ENCODE data around the gene DNASE1L3.

DNASE1L3 gene

GRCh38 chr3:58200121-58200709, 10.6 kb downstream of the DNASE1L3 start:
- no peak for DNase-seq (ENCODE audit: low read depth)

GRCh38 chr3:58198804-58199203, 12.0 kb downstream of the DNASE1L3 start:
- DNase-seq (ENCODE audit: low read depth), result no peak

GRCh38 chr3:58198362-58198761, 12.4 kb downstream of the DNASE1L3 start:
- no peak for DNase-seq (ENCODE audit: low read depth)

- DNase-seq (ENCODE audit: low read depth), result no peak
Measured at GRCh38 chr3:58197588-58197987, 13.2 kb downstream of the DNASE1L3 start.

GRCh38 chr3:58193682-58194407, 16.9 kb downstream of the DNASE1L3 start:
- DNase-seq (ENCODE audit: low read depth), result no peak

- no peak for DNase-seq (ENCODE audit: low read depth)
Measured at GRCh38 chr3:58192069-58192468, 18.7 kb downstream of the DNASE1L3 start.

GRCh38 chr3:58191361-58191991, 19.3 kb downstream of the DNASE1L3 start:
- DNase-seq (ENCODE audit: low read depth), result no peak

GRCh38 chr3:58190882-58191281, 19.9 kb downstream of the DNASE1L3 start:
- no peak for DNase-seq (ENCODE audit: low read depth)

- no peak for DNase-seq (ENCODE audit: low read depth)
Measured at GRCh38 chr3:58190291-58190690, 20.5 kb downstream of the DNASE1L3 start.

GRCh38 chr3:58189691-58190090, 21.1 kb downstream of the DNASE1L3 start:
- DNase-seq (ENCODE audit: low read depth), result no peak

GRCh38 chr3:58188921-58189451, 21.8 kb downstream of the DNASE1L3 start:
- DNase-seq (ENCODE audit: low read depth), result no peak

- no peak for DNase-seq (ENCODE audit: low read depth)
Measured at GRCh38 chr3:58188173-58188564, 22.6 kb downstream of the DNASE1L3 start.

GRCh38 chr3:58184982-58185360, 25.8 kb downstream of the DNASE1L3 start:
- DNase-seq (ENCODE audit: low read depth), result no peak

GRCh38 chr3:58184309-58184981, 26.3 kb downstream of the DNASE1L3 start:
- no peak for DNase-seq (ENCODE audit: low read depth)

- DNase-seq (ENCODE audit: low read depth), result no peak
Measured at GRCh38 chr3:58183891-58184290, 26.9 kb downstream of the DNASE1L3 start.

GRCh38 chr3:58183221-58183620, 27.6 kb downstream of the DNASE1L3 start:
- DNase-seq (ENCODE audit: low read depth), result no peak

GRCh38 chr3:58180940-58181587, 29.7 kb downstream of the DNASE1L3 start:
- DNase-seq (ENCODE audit: low read depth), result no peak

- DNase-seq (ENCODE audit: low read depth), result no peak
Measured at GRCh38 chr3:58180099-58180880, 30.5 kb downstream of the DNASE1L3 start.

GRCh38 chr3:58179235-58180098, 31.3 kb downstream of the DNASE1L3 start:
- DNase-seq (ENCODE audit: low read depth), result no peak

- DNase-seq (ENCODE audit: low read depth), result no peak
Measured at GRCh38 chr3:58178528-58179234, 32.1 kb downstream of the DNASE1L3 start.

Data from stimulated activated CD4-positive, alpha-beta T cell treated with anti-CD3 and anti-CD28 coated beads, Interleukin-2, amount 100 ng/mL, for 4 hours (primary cell).